Thyroid gland (tissue), 4 donors: ENCODE measurements around the gene SMCO3. TPM values are rescaled to one million over a fixed set of nuclear protein-coding genes. Genes with fewer than 3 reads are reported as not detected.

Experiments used
- total RNA-seq, 4 donors: library from RNA; depleted of rRNA; stranded (reverse); fragments of >200 nt; gene quantifications; one replicate each; pipeline ENCODE4 v1.2.3, GENCODE V29; 2016

The SMCO3 gene
- total RNA-seq, 4 donors from 2014 or later: 0.83 to 1.3 (median 0.89) TPM; not detected in 1

Other genes starting within 250 kb of the SMCO3 start
- 10 to 100 TPM in 2 of 4 donors, 1 to 10 TPM in 2; 5.1 to 14.5 (median 10.6) TPM for gene PLBD1, start 246.3 kb downstream of the SMCO3 start, total RNA-seq
- gene GUCY2C, start 117.6 kb downstream of the SMCO3 start, total RNA-seq: not detected
- gene WBP11, start 10.7 kb downstream of the SMCO3 start, total RNA-seq: 10 to 100 TPM; 23.3 to 34.7 (median 29.6) TPM
- gene C12orf60, start 10.5 kb downstream of the SMCO3 start, total RNA-seq: 1 to 10 TPM in 1 of 4 donors, under 1 TPM in 3; 0.33 to 2.5 (median 0.73) TPM
- gene ART4, start 29.3 kb upstream of the SMCO3 start, total RNA-seq: 10 to 100 TPM in 2 of 4 donors, 1 to 10 TPM in 2; 5.5 to 26.5 (median 10.8) TPM
- 1,000 to 10,000 TPM in 1 of 4 donors, 100 to 1,000 TPM in 3; 319 to 1,014 (median 397) TPM for gene MGP, start 71.7 kb upstream of the SMCO3 start, total RNA-seq
- 10 to 100 TPM in 1 of 4 donors, 1 to 10 TPM in 1, under 1 TPM in 1, not detected in 1; 0.88 to 24.3 (median 5.0) TPM for gene ERP27, start 124.4 kb upstream of the SMCO3 start, total RNA-seq
- 100 to 1,000 TPM in 1 of 4 donors, 10 to 100 TPM in 3; 54.4 to 107 (median 65.9) TPM for gene ARHGDIB, start 147.4 kb upstream of the SMCO3 start, total RNA-seq
- not detected for gene PDE6H, start 158.9 kb upstream of the SMCO3 start, total RNA-seq